CD4-positive, alpha-beta T cell treated with Interferon gamma for 1 hour (primary cell): ENCODE measurements around the gene PRDX6.
"Not testable (repeated sequence)": the region's sequence is repeated elsewhere in the genome, so short reads cannot be mapped to it uniquely, and the experiment has no call there.

Experiments
- DNase-seq: peaks from one replicate; pipeline ENCODE4 v3.0.0-alpha.2; 2020

The PRDX6 gene

DNA sequence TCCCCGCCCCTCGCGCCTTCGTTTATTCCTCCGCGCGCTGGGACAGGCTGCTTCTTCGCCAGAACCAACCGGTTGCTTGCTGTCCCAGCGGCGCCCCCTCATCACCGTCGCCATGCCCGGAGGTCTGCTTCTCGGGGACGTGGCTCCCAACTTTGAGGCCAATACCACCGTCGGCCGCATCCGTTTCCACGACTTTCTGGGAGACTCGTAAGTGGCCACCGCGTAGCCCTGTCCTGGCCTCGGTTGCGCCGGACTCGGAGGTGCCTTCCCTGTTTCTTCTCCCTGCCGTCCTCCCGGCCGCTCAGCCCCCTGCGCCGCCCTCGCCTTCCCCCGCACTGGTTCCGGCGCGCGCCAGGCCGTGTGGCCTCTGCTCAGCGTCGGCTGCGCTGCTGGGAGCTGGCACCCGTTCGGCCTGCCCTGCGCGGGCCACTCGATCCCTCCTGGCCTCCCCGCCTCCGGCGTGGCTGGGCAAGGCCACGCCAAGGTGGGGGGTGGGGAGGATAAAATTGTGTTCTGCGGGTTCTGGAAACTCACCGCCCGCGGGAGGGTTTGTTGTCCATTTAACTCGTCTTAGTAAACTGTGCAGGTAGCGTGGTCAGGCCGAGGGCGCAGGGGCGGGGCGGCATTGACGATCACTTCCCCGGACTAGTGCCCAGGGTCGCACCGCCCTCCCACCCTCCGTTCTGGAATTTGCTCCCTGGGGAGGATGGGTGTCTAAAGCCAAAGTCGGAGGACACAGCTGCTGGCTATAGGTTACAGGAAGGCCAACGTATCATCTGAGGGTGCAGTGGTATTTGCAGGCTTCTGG is at the start of gene PRDX6:
Gene PRDX6, plus strand, starts transcription at position 50 of the 808 bp plus-strand sequence. Its CDS starts 63 bp downstream, at position 113.
- DNase-seq = peak; percentile 84

GRCh38 chr1:173429471-173430402 is 47.4 kb upstream of the PRDX6 start:
- peak; percentile 58 for DNase-seq

GRCh38 chr1:173430677-173431303 is 46.3 kb upstream of the PRDX6 start:
- no peak for DNase-seq

DNA sequence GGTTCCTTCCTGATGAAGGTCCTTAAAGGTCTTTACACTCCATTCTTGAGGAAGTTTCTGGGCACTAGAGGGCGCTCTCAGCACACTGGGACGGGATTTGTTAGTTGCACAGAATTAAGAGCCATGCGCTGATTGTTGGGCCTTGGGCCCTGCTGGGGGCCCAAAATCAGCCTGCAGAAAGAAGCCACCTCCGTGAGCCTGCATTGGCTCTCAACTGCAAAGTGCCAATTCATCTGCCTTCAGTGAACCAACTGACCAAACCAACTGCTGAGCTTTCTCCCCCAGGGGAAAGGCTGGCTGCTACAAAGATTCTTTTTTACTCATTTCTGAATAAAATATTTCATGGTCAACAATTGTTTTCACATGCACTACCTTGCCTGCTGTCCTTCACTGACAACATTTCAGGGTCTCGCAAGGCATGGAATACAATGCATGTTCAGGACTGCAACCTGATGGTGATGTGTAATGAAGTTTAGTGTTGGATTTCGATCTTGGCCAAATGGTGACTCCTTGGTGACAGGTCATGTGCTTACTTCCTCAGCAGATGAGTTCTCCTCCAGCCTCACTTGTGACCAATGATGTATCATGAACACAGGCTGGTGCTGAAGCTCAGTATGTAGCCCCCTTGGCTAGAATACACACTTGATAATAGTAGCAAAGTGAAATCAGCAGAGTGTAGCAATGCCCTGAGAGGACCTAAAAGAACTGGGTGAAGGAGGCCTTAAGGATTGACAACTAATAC is 45.7 kb upstream of the PRDX6 start:
- DNase-seq = peak; percentile 73

- no peak for DNase-seq
Observed at GRCh38 chr1:173432331-173432730, 44.8 kb upstream of the PRDX6 start.

- no peak for DNase-seq
Observed at GRCh38 chr1:173433751-173434326, 43.3 kb upstream of the PRDX6 start.

- DNase-seq = no peak
Observed at GRCh38 chr1:173436841-173437428, 40.2 kb upstream of the PRDX6 start.

- no peak for DNase-seq
Observed at GRCh38 chr1:173438675-173439074, 38.5 kb upstream of the PRDX6 start.

DNA sequence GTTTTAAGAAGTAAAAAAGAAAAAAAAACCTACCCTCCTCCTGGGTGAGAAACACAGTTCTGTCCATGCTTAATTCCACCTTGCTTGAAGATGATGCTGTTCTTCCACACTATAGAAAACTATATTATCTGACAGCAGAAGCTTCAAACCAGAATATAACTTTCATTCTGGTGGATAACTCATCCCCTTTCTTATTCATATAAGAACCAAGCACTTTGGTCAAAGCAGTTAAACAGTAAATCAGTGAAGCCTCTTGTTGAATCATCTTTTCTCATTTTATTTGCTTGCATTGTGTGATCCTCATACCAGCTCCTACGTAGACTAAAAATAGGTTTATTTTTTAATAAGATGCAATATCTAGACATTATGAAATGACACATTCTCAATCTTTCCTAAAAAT is 36.7 kb upstream of the PRDX6 start:
- no peak for DNase-seq

DNA sequence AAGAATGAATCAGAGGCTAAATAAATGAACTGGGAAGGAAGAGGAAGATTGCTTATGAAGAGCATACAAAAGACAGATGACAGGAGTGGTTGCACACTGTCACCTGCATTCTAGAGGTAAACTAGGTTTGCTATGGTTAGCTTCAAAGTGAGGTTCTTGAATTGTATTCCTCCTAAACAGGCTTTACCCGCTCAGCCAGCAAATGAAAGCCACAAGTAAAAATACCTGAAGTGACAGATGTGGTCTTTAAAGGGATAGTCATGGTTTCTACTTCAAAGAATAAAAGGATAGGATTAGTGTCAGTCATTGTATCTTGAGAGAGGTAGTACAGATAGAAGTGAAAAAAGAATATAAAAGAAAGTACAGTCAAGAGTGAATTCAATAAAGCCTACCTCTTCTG is 32.4 kb upstream of the PRDX6 start:
- no peak for DNase-seq

DNA sequence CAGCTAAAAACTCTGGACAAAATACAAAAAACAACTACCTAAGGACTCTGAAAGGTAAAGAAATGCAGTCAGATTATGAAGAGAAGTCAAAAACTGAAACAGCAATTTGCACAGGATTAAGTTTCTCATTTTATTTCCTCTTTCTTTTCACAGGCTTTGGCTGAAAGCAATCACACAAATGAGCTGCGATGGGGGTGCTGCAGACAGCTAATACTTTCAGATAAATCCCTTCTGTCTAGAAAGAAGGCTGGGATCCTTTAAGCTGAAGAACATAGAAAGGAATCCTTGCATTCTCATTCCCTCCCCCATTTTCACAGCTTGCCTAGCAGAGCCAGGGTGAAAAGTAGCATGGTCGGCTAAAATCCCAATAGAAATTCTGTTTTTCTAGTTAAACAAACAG is 32.0 kb upstream of the PRDX6 start:
- DNase-seq = no peak

- no peak for DNase-seq
Observed at GRCh38 chr1:173445656-173446055, 31.5 kb upstream of the PRDX6 start.

DNA sequence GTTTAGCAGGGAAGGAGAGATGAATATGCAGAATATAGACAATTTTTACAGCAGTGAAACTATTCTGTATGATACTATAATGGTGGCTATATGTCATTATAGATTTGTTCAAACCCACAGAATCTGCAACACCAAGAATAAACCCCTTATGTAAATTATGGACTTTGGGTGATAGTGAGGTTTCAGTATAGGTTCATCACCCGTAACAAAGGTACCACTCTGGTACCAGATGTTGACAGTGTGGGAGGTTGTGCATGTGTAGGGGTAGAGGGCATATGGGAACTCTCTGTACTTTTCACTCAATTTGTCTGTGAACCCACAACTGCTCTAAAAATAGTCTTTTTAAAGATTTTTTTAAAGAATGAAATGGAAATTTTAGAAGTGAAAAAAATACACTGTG is 29.9 kb upstream of the PRDX6 start:
- DNase-seq = no peak

- no peak for DNase-seq
Observed at GRCh38 chr1:173448945-173449344, 28.2 kb upstream of the PRDX6 start.

- no peak for DNase-seq
Observed at GRCh38 chr1:173451981-173452380, 25.2 kb upstream of the PRDX6 start.

DNA sequence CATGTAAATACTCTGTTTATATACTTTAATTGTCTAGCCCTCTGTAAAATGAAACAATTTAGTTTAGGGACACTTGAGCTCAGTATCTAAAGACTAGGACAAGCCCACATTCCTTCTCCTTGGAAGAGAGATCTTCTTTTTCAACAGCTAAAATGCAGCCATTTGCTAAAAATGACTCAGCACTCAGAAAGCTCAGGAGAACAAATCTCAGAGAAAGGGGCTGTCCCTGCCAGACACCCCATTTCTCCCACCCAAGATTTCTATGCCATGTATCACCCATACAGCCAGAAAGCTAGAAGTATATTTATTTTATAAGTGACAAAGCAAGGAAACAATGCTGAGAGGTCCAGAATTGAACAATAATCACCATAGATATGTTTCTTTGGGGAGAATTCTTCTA is 23.2 kb upstream of the PRDX6 start:
- DNase-seq = no peak

- DNase-seq = no peak
Observed at GRCh38 chr1:173454966-173455524, 22.1 kb upstream of the PRDX6 start.

- no peak for DNase-seq
Observed at GRCh38 chr1:173459885-173460284, 17.2 kb upstream of the PRDX6 start.

DNA sequence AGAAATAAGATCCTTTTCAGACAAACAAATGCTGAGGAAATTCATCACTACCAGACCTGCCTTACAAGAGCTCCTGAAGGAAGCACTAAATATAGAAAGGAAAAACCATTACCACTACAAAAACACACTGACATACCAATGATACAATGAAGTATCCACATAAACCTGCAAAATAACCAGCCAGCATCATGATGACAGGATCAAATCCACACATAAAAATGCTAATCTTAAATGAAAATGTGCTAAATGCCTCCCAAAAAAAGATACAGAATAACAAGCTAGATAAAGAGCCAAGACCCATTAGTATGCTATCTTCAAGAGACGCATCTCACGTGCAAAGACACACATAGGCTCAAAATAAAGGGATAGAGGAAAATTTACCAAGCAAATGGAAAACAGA is 14.5 kb upstream of the PRDX6 start:
- not testable (repeated sequence) for DNase-seq

GRCh38 chr1:173464185-173464584 is 12.9 kb upstream of the PRDX6 start:
- not testable (repeated sequence) for DNase-seq

GRCh38 chr1:173467426-173467825 is 9.7 kb upstream of the PRDX6 start:
- DNase-seq = no peak

GRCh38 chr1:173469656-173470055 is 7.5 kb upstream of the PRDX6 start:
- no peak for DNase-seq
